Adrenal gland (tissue), 12 donors: ENCODE measurements around the gene MKLN1. TPM values are rescaled to one million over a fixed set of nuclear protein-coding genes. Genes with fewer than 3 reads are reported as not detected.

Experiments
- DNase-seq, 7 donors: peaks; one replicate each; pipeline ENCODE4 v3.0.0-alpha.2; 2019 to 2020
- H3K27ac ChIP-seq, 5 donors: fragments of 200-600 bp; sonication (generic) in 4 of 5; 1 replicate in 3 of 5; 2 replicates in 2 of 5; pipeline versions ENCODE4 v1.5.1 to v1.8.0; 2016 to 2020; ENCODE audit warnings: mild to moderate bottlenecking in 1 of 5
- H3K27me3 ChIP-seq: fragments of 200-600 bp; 2 replicates; pipeline ENCODE4 v1.8.0; 2021
- H3K36me3 ChIP-seq, 2 donors: fragments of 200-600 bp; replicated peaks in 1 of 2; 1 replicate in 1 of 2; 2 replicates in 1 of 2; pipeline versions ENCODE4 v1.5.1 to v1.8.0; 2018 to 2022
- H3K4me1 ChIP-seq, 2 donors: fragments of 200-600 bp; replicated peaks in 1 of 2; 1 replicate in 1 of 2; 2 replicates in 1 of 2; pipeline versions ENCODE4 v1.5.1 to v1.8.0; 2018 to 2021
- H3K4me3 ChIP-seq, 4 donors: fragments of 200-600 bp; sonication (generic) in 3 of 4; one replicate each; pipeline ENCODE4 v1.5.1; 2016 to 2018
- H3K9me3 ChIP-seq, 3 donors: fragments of 200-600 bp; sonication (generic) in 1 of 3; replicated peaks in 1 of 3; 1 replicate in 2 of 3; 2 replicates in 1 of 3; pipeline versions ENCODE4 v1.5.1 to v1.8.0; 2016 to 2021
- POLR2A ChIP-seq, 2 donors: fragments of 450-650 bp; IDR thresholded peaks; one replicate each; pipeline ENCODE4 v1.6.1; 2017; ENCODE audit warnings: antibody characterized with exemption in 2 of 2, mild to moderate bottlenecking in 2 of 2, moderate library complexity in 1 of 2
- WGBS, 4 donors: extraction: QIAGEN DNeasy Blood & Tissue Kit in 2 of 4; methylation state at CpG; one replicate each; pipeline versions ENCODE4 v1.1.5 to v1.1.7; 2013 to 2017; 5-methylcytosine and 5-hydroxymethylcytosine counted together
- intact Hi-C, 2 donors: fragments of 100-400 bp; cut with DNase I; formaldehyde crosslinking; loops; one replicate each; pipeline versions ENCODE4 v1.14.1 to v1.15.0; 2022 to 2023
- polyA plus RNA-seq, 3 donors: library from polyadenylated mRNA; stranded (reverse); fragments of 200-250 nt in 2 of 3; fragments of 350-450 nt in 1 of 3; fragmentation: Illumina TruSeq in 1 of 3; extraction: RNeasy Lipid Tissue Mini Kit (QIAGEN cat#74804) in 1 of 3; gene quantifications; one replicate each; pipeline ENCODE4 v1.2.3, GENCODE V29; 2013 to 2014
- total RNA-seq, 9 donors: library from RNA; depleted of rRNA in 4 of 9; stranded (reverse); fragments of >200 nt in 4 of 9; fragments of 120-200 nt in 1 of 9; fragmentation: NEBNext Ultra II Directional in 1 of 9; extraction: Animal tissue kit (Norgen Biotek cat#: 25700) in 1 of 9; gene quantifications; one replicate each; pipeline versions ENCODE4 v1.1.0 to v1.2.4, GENCODE V29; 2013 to 2023
- TF ChIP-seq, protein P1 (sequence below), 6 experiments: fragments of 450-650 bp in 4 of 6; fragments of 200-600 bp in 2 of 6; sonication (generic) in 1 of 6; IDR thresholded peaks; 1 replicate in 5 of 6; 2 replicates in 1 of 6; pipeline versions ENCODE4 v1.5.1 to v1.8.0; 2016 to 2021; ENCODE audit warnings: antibody characterized with exemption in 6 of 6, mild to moderate bottlenecking in 2 of 6, moderate library complexity in 1 of 6
- donor health status: healthy with polysubstance abuse.
- donor health status: Bipolar disorder and iron deficiency.
- donor health status: DM: yes; HTN: yes; CAD: no.
- donor health status: DM: no; HTN: no; CAD: no.
- donor health status: DM: no; HTN: no; CAD: no.
- donor health status: DM: yes; HTN: yes; CAD: no.

MKLN1 gene
- total and polyA plus RNA-seq, 12 donors: 20.7 to 81.2 (median 55.2) TPM

DNA sequence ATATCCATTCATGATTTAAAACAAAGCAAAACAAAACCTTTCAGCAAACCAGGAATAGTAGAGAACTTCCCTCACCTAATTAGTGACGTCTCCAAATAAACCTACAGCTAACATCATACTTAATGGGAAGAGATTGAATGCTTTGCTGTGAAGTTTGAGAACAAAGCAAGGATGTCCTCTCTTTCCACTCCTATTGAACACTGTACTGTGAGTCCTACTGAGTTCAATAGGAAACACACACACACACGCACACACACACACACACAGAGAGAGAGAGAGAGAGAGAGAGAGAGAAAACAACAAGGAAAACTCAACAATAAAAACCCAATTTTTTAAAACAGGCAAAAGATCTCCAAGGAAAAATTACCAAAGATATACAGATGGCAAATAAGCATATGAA lies 196.4 kb downstream of the MKLN1 start:
- Histone ChIP-seq H3K4me1 (peaks cover 5 to 11% of the 10 kb centered on the region in 2 donors), H3K27ac (peak overlapping the region in 1 of 5 donors; percentile 48), H3K9me3 (no peaks in the 10 kb centered on the region), H3K36me3 (no peaks in the 10 kb centered on the region), H3K4me3 (no peak overlapping the region), H3K27me3 (no peaks in the 10 kb centered on the region)
- WGBS, 4 donors: 37 to 82% (median 49%) methylated on average over 1 to 2 of the region's 2 CpGs
- no peak for DNase-seq
- TF ChIP-seq, protein P1, sequence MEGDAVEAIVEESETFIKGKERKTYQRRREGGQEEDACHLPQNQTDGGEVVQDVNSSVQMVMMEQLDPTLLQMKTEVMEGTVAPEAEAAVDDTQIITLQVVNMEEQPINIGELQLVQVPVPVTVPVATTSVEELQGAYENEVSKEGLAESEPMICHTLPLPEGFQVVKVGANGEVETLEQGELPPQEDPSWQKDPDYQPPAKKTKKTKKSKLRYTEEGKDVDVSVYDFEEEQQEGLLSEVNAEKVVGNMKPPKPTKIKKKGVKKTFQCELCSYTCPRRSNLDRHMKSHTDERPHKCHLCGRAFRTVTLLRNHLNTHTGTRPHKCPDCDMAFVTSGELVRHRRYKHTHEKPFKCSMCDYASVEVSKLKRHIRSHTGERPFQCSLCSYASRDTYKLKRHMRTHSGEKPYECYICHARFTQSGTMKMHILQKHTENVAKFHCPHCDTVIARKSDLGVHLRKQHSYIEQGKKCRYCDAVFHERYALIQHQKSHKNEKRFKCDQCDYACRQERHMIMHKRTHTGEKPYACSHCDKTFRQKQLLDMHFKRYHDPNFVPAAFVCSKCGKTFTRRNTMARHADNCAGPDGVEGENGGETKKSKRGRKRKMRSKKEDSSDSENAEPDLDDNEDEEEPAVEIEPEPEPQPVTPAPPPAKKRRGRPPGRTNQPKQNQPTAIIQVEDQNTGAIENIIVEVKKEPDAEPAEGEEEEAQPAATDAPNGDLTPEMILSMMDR (IDR thresholded peaks at IDR 0.05): no peak
- TF ChIP-seq POLR2A (IDR thresholded peaks at IDR 0.05): no peak
- intact Hi-C loops: no loop called here

- TF ChIP-seq, protein P1 (IDR thresholded peaks at IDR 0.05): no peak
- no peak for TF ChIP-seq POLR2A (IDR thresholded peaks at IDR 0.05)
- intact Hi-C loops: no loop called here
- no peak for DNase-seq
- H3K4me3 ChIP-seq: no peak overlapping the region
- no peak overlapping the region for H3K27ac ChIP-seq
- H3K4me1 ChIP-seq: peaks cover 5 to 11% of the 10 kb centered on the region in 2 donors
- H3K36me3 ChIP-seq: no peaks in the 10 kb centered on the region
- H3K9me3 ChIP-seq: no peaks in the 10 kb centered on the region
- H3K27me3 ChIP-seq: no peaks in the 10 kb centered on the region
These were observed 197.0 kb downstream of the MKLN1 start for GRCh38 chr7:131524703-131525102.

- Histone ChIP-seq H3K27ac (no peak overlapping the region), H3K36me3 (no peaks in the 10 kb centered on the region), H3K9me3 (no peaks in the 10 kb centered on the region), H3K4me1 (peaks cover 5 to 11% of the 10 kb centered on the region in 2 donors), H3K4me3 (no peak overlapping the region), H3K27me3 (no peaks in the 10 kb centered on the region)
- peak in 1 of 7 donors; percentile 6 for DNase-seq
- WGBS, 4 donors: 56 to 78% (median 60%) methylated on average over 2 of the region's 2 CpGs
- intact Hi-C loops: no loop called here
- TF ChIP-seq, protein P1 (IDR thresholded peaks at IDR 0.05): no peak
- no peak for TF ChIP-seq POLR2A (IDR thresholded peaks at IDR 0.05)
These were observed 198.1 kb downstream of the MKLN1 start for GRCh38 chr7:131525820-131526219.

GRCh38 chr7:131527456-131527855 lies 199.8 kb downstream of the MKLN1 start:
- DNase-seq: no peak
- no peak overlapping the region for H3K4me3 ChIP-seq
- no peaks in the 10 kb centered on the region for H3K27me3 ChIP-seq
- H3K27ac ChIP-seq: no peak overlapping the region
- H3K4me1 ChIP-seq: peaks cover 0 to 2% of the 10 kb centered on the region in 2 donors
- no peaks in the 10 kb centered on the region for H3K9me3 ChIP-seq
- WGBS, 4 donors: 44 to 58% (median 49%) methylated on average over 4 of the region's 4 CpGs
- TF ChIP-seq, protein P1 (IDR thresholded peaks at IDR 0.05): no peak
- TF ChIP-seq POLR2A (IDR thresholded peaks at IDR 0.05): no peak
- intact Hi-C loops: no loop called here
- H3K36me3 ChIP-seq: no peaks in the 10 kb centered on the region
